Stimulated activated CD8-positive, alpha-beta memory T cell treated with anti-CD3 and anti-CD28 coated beads, Interleukin-7, amount 100 ng/mL, for 1 hour (primary cell): ENCODE data around the gene EXOC4.

ENCODE experiments used
- DNase-seq, 2 donors: peaks; one replicate each; pipeline ENCODE4 v3.0.0-alpha.2; 2020; ENCODE audit warnings: low read depth in 2 of 2

EXOC4 gene

DNA sequence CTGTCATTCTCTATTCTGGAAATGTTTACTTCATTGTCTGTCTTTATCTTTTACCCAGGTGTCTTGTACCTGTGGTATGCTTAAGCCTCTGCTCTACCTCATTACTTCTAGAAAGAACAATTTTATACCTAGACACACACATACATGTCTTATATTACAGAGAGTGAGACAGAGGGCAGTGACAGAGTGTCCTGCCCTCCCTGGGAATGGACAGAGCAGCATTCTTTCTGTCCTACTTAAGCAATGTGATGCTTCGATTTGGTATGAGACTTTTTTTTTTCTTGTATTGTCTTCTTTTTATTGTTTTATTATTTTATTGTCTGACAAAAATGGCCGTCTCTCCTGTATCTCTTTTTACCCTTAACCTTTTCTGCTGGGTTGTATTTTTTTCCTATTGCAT is 286.1 kb downstream of the EXOC4 start:
- DNase-seq = no peak

GRCh38 chr7:133540096-133540860 is 287.4 kb downstream of the EXOC4 start:
- no peak for DNase-seq

- DNase-seq = no peak
Observed at GRCh38 chr7:133542209-133542780, 289.4 kb downstream of the EXOC4 start.

GRCh38 chr7:133543657-133544056 is 290.8 kb downstream of the EXOC4 start:
- DNase-seq = no peak

DNA sequence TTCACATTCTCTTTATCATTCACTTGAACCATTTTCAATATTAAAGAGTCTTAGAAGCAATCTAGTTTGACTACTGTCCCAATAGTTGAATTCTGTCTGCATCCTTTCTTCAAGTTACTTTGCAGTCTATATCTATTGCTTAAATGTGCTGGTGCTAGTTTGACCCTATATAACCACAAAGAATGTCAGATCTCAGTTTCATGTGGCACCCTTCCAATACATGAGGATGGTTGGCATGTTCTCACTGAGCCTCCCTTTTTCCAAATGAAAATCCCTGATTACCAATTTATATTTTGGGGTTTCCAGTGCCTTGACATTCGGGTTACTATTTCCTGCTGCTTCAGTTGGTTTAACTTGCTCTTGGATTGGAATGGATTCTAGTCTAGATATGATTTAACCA is 292.7 kb downstream of the EXOC4 start:
- DNase-seq = no peak

- no peak for DNase-seq
Observed at GRCh38 chr7:133547981-133548380, 295.1 kb downstream of the EXOC4 start.

GRCh38 chr7:133549633-133550032 is 296.8 kb downstream of the EXOC4 start:
- no peak for DNase-seq

- DNase-seq = no peak
Observed at GRCh38 chr7:133550145-133550544, 297.3 kb downstream of the EXOC4 start.

DNA sequence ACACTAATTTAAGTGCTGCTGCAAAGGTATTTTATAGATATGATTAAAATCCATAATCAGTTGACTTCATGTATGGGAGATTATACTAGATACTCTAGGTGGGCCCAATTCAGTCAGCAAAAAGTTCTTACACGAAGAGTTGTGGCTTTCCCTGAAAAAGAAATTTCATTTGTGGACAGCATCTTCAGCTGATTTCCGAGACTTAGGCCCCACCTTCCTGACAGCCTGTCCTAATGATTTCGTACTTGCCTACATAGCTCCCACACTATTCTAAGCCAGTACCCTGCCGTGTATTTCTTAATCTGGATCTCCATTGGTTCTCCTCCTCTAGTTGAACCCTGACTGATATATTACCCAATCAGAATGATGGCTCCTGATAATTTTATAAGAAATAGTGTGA is 297.9 kb downstream of the EXOC4 start:
- no peak for DNase-seq

DNA sequence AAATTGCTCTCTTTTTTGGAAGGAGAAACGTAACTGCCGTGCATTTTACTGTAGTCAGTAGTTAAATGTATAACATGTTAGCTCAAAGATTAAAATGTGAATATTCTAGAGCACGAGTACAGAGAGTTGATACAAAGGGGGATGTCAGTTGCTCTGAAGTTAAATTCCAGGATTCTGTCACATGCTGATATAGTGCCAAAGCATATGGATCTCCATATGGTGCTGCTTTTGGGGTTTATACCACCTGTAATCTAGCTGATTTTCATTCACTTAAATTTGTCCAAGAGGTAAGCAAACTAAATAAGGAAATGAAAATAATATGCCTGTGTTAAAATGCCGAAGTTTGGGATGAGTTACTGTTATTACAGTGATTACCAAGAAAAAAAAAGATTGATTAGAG is 298.6 kb downstream of the EXOC4 start:
- no peak for DNase-seq

- DNase-seq = no peak
Observed at GRCh38 chr7:133552079-133552478, 299.2 kb downstream of the EXOC4 start.

DNA sequence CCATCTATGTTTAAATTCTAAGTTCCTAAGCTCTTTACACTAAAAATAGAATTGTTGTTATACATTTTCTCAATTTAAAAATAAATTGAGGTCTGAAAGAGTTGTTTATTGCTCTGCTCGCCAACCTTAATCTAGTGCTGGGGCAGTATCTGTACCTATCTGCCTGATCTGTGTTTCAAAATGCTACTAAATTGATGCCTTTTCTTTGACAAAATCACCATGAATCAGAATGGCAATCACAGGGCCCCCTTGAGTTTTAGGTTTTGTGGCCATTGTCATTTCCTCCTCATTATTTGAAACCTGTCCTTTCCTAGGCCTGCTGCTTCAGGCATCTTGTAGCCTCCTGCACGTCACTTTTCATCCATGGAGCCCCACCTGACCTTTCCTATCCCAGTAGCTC is 301.5 kb downstream of the EXOC4 start:
- DNase-seq = no peak

DNA sequence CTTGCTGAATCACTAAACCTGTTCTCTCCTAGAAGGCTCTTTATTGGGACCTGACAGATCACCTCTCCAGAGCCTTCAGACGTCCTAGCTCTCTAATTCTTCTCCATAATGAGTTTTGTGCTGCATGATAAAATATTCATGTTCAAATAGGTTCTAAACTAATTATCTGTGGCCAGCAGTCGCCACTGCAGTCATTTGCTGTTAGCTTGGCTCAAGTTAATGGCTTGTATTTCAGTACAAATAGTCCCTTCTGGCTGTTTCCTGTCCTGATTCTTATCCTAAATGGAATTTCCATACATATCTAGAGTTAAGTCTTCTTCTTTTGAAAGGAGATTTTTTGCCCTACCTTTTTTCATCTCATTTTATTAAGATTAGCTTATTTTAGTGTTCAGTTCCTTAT is 303.2 kb downstream of the EXOC4 start:
- no peak for DNase-seq

DNA sequence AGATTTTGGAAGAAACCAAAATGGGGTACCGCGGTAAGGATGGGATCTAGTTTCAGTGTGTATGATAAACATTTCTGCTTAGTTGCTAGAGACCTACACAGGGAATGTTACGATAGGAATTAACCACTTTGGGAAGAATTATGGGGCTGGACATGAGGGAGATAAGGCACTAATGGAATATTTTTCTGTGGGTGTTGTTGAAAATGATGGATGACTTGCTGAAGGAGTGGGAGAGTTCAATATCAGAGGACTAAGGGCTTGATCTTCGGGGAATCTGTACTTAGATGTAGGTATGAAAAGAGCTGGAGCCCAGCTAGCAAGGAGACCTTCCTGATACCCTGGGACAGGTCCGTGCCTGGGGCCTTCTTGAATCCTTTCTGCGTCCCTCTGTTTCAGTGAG is 303.7 kb downstream of the EXOC4 start:
- no peak for DNase-seq

- DNase-seq = no peak
Observed at GRCh38 chr7:133560900-133561299, 308.0 kb downstream of the EXOC4 start.

DNA sequence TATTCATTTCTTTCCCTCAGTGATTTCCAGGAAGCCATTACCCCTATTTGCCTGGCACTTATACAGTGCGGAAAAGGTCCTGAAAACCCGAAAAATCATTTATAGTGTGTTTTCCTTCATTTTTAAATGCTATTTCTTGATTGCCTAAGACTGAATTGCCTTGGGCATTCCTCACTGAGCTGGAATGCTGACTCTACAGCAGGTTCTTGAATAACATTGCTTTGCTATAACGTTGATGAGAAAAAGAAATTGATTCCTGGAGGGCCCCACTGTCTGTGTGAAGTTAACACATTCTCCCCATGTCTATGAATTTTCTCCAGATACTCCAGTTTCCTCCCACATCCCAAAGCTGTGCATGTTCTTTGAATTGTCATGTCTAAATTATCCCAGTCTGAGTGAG is 308.5 kb downstream of the EXOC4 start:
- DNase-seq = no peak

DNA sequence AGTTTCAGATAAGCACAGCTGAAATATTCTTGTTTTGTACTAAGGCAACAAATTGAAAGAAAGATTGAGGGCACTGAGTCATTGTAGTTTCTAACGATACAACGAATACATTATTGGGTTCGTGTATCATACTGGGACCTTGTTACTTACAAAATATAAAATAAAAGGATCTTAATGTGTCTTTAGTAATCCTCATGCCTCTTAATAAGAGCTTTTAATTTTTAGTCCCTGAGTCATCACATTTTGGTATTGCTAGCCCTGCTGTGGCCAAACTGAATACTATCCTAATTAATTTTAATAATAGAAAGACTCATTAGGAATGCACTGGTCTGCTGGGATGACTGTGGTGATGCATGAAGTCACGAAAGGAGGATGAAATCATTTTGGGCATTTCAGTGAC is 309.7 kb downstream of the EXOC4 start:
- no peak for DNase-seq

- no peak for DNase-seq
Observed at GRCh38 chr7:133563251-133563650, 310.4 kb downstream of the EXOC4 start.

GRCh38 chr7:133564484-133564883 is 311.6 kb downstream of the EXOC4 start:
- no peak for DNase-seq

GRCh38 chr7:133568544-133568943 is 315.7 kb downstream of the EXOC4 start:
- DNase-seq = no peak

- no peak for DNase-seq
Observed at GRCh38 chr7:133570321-133570720, 317.4 kb downstream of the EXOC4 start.

- no peak for DNase-seq
Observed at GRCh38 chr7:133571076-133571475, 318.2 kb downstream of the EXOC4 start.

- no peak for DNase-seq
Observed at GRCh38 chr7:133572087-133572486, 319.2 kb downstream of the EXOC4 start.

DNA sequence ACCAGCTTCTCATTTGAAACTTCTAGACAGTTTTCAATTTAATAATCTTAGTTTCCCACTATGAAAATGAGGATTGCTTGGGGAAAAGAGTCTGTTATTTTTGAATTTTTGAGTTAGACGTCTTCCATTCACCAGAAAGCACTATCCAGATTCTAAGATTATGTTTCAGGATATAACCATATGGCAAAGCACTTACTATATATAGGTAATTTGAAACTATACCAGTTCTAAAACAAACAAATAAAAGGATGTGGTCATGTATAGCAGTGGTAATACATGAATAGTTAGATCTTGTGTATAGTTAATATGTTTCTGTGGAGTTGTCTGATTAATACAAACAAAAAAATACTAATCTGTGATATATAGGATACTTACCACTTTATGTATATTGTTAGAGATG is 320.0 kb downstream of the EXOC4 start:
- DNase-seq = no peak
